GM12878 (cell line): Measurements from ENCODE around the gene SGPP2. TPM values are rescaled to one million over a fixed set of nuclear protein-coding genes. Genes with fewer than 3 reads are reported as not detected.

Source experiments
- ATAC-seq: fragments of 200-7000 bp; cut with Tn5 transposase; 3 replicates; pipeline ENCODE4 v1.9.1; 2020; ENCODE audit warnings: mild to moderate bottlenecking, moderate library complexity
- BruUV-seq: library from RNA; stranded (reverse); fragments of 400-500 nt; replicated peaks from 2 replicates; lab custom pipeline; 2021; lab: Mats Ljungman, UMichigan
- CTCF ChIA-PET: fragments of 300-600 bp; sonication (Branson Sonifier 250); formaldehyde crosslinking; extraction: SDS; loops from one replicate; lab custom pipeline; 2021; ENCODE audit warnings: inconsistent platforms; lab: Yijun Ruan, JAX
- POLR2A ChIA-PET: fragments of 350-600 bp; formaldehyde crosslinking; extraction: SDS; loops from one replicate; lab custom pipeline; 2021; ENCODE audit warnings: inconsistent platforms; lab: Charles Lee
- RAD21 ChIA-PET: fragments of 300-600 bp; sonication (Branson Sonifier 250); formaldehyde crosslinking; loops from one replicate; lab custom pipeline; 2023; ENCODE audit warnings: antibody characterized with exemption; ENCODE audit not compliant: unreplicated experiment; lab: Charles Lee
- SMC1A ChIA-PET: fragments of 300-600 bp; sonication (Branson Sonifier 250); formaldehyde crosslinking; loops from one replicate; lab custom pipeline; 2023; ENCODE audit not compliant: unreplicated experiment, uncharacterized antibody; lab: Charles Lee
- DNase-seq: peaks from one replicate; pipeline ENCODE4 v3.0.0-alpha.2; 2011; ENCODE audit warnings: low read depth, low spot score
- FAIRE-seq: peaks from 3 replicates; lab custom pipeline; 2011; peaks lifted over from hg19 to GRCh38; lab: Jason Lieb, UNC
- H2AFZ ChIP-seq: 2 replicates; pipeline ENCODE4 v1.6.0; 2011; ENCODE audit warnings: low read depth, low read length, control low read depth; ENCODE audit not compliant: control insufficient read depth
- H3K27ac ChIP-seq: 2 replicates; pipeline ENCODE4 v1.5.1; 2011; ENCODE audit warnings: control low read depth; ENCODE audit not compliant: control insufficient read depth, insufficient read depth
- H3K27me3 ChIP-seq, 2 experiments: replicated peaks in 1 of 2; 2 replicates each; pipeline versions ENCODE4 v1.6.0 to v1.6.1; 2011; ENCODE audit warnings: low read length in 1 of 2; ENCODE audit not compliant: control insufficient read depth in 2 of 2, insufficient read depth in 2 of 2
- H3K36me3 ChIP-seq, 2 experiments: 2 replicates each; pipeline ENCODE4 v1.5.1; 2011; ENCODE audit warnings: low read length in 1 of 2; ENCODE audit not compliant: control insufficient read depth in 2 of 2, insufficient read depth in 2 of 2
- H3K4me1 ChIP-seq: 2 replicates; pipeline ENCODE4 v1.6.1; 2011; ENCODE audit warnings: mild to moderate bottlenecking, low read length, moderate library complexity, mixed read lengths; ENCODE audit not compliant: control insufficient read depth, insufficient read depth
- H3K4me2 ChIP-seq: 2 replicates; pipeline ENCODE4 v1.6.0; 2011; ENCODE audit warnings: control low read depth; ENCODE audit not compliant: control insufficient read depth, insufficient read depth
- H3K4me3 ChIP-seq: fragments of 200-600 bp; sonication (generic); 2 replicates; pipeline ENCODE4 v1.5.1; 2016
- H3K79me2 ChIP-seq: 2 replicates; pipeline ENCODE4 v1.6.0; 2011; ENCODE audit warnings: low read length; ENCODE audit not compliant: control insufficient read depth, insufficient read depth
- H3K9ac ChIP-seq: 2 replicates; pipeline ENCODE4 v1.8.0; 2011; ENCODE audit warnings: low read length, control low read depth, mixed read lengths; ENCODE audit not compliant: control insufficient read depth, insufficient read depth
- H3K9me3 ChIP-seq: replicated peaks from 3 replicates; pipeline ENCODE4 v1.5.1; 2011; ENCODE audit warnings: mild to moderate bottlenecking, low read length; ENCODE audit not compliant: control insufficient read depth, insufficient read depth
- H4K20me1 ChIP-seq: 2 replicates; pipeline ENCODE4 v1.6.0; 2011; ENCODE audit not compliant: control insufficient read depth, insufficient read depth
- BCL11A ChIP-seq: IDR thresholded peaks from 2 replicates; pipeline ENCODE4 v1.6.1; 2011; ENCODE audit warnings: low read depth, low read length
- CREB1 ChIP-seq: IDR thresholded peaks from 2 replicates; pipeline ENCODE4 v1.6.1; 2012; ENCODE audit warnings: low read depth, mild to moderate bottlenecking, inconsistent platforms
- EGR1 ChIP-seq, 2 experiments: IDR thresholded peaks; 1 replicate in 1 of 2; 2 replicates in 1 of 2; pipeline ENCODE4 v1.6.1; 2011 to 2012; ENCODE audit warnings: low read depth in 2 of 2, low read length in 2 of 2, borderline replicate concordance in 1 of 2, mild to moderate bottlenecking in 1 of 2, moderate library complexity in 1 of 2
- KDM1A ChIP-seq: fragments of 200-600 bp; sonication (generic); IDR thresholded peaks from 2 replicates; pipeline ENCODE4 v1.6.1; 2016; ENCODE audit warnings: borderline replicate concordance
- KLF5 ChIP-seq: fragments of 450-650 bp; IDR thresholded peaks from 2 replicates; pipeline ENCODE4 v1.6.1; 2014; ENCODE audit warnings: mild to moderate bottlenecking; ENCODE audit not compliant: partially characterized antibody
- MEF2B ChIP-seq: fragments of 450-650 bp; IDR thresholded peaks from 2 replicates; pipeline ENCODE4 v1.6.1; 2018; ENCODE audit warnings: mild to moderate bottlenecking, moderate library complexity; ENCODE audit not compliant: partially characterized antibody, poor library complexity, severe bottlenecking
- MTA2 ChIP-seq: fragments of 450-650 bp; IDR thresholded peaks from 2 replicates; pipeline ENCODE4 v1.6.1; 2016; ENCODE audit warnings: low read depth, mild to moderate bottlenecking, moderate library complexity
- NRF1 ChIP-seq: conservative IDR thresholded peaks from 2 replicates; pipeline ENCODE4 v1.6.1; 2011; ENCODE audit warnings: mild to moderate bottlenecking, low read depth, low read length, improper control_type of control experiment
- PAX8 ChIP-seq: fragments of 450-650 bp; IDR thresholded peaks from 2 replicates; pipeline ENCODE4 v1.6.1; 2017; ENCODE audit warnings: mild to moderate bottlenecking, moderate library complexity
- POLR2A ChIP-seq: IDR thresholded peaks from 2 replicates; pipeline ENCODE4 v1.6.1; 2011; ENCODE audit warnings: low read depth, mild to moderate bottlenecking, low read length
- POLR2AphosphoS5 ChIP-seq: IDR thresholded peaks from 2 replicates; pipeline ENCODE4 v1.6.1; 2011; ENCODE audit warnings: mild to moderate bottlenecking, low read length, inconsistent platforms
- RAD51 ChIP-seq: fragments of 450-650 bp; IDR thresholded peaks from 2 replicates; pipeline ENCODE4 v1.6.1; 2016; ENCODE audit warnings: moderate library complexity, mild to moderate bottlenecking, inconsistent platforms
- SIX5 ChIP-seq: IDR thresholded peaks from 2 replicates; pipeline ENCODE4 v1.6.1; 2011; ENCODE audit warnings: mild to moderate bottlenecking, low read depth, low read length, moderate library complexity; ENCODE audit not compliant: severe bottlenecking
- SMARCA5 ChIP-seq: fragments of 450-650 bp; IDR thresholded peaks from 2 replicates; pipeline ENCODE4 v1.6.1; 2017; ENCODE audit warnings: mild to moderate bottlenecking
- TARDBP ChIP-seq: IDR thresholded peaks from 2 replicates; pipeline ENCODE4 v1.6.1; 2016; ENCODE audit warnings: borderline replicate concordance
- YBX1 ChIP-seq: fragments of 450-650 bp; IDR thresholded peaks from 2 replicates; pipeline ENCODE4 v1.6.1; 2016; ENCODE audit warnings: antibody characterized with exemption
- ZBED1 ChIP-seq: IDR thresholded peaks from 2 replicates; pipeline ENCODE4 v1.6.1; 2016; ENCODE audit warnings: borderline replicate concordance
- WGBS: methylation state at CpG from one replicate; pipeline ENCODE4 v1.1.6; 2016; ENCODE audit warnings: low lambda C conversion rate; ENCODE audit not compliant: insufficient replicate concordance, insufficient coverage; ENCODE audit errors: missing lambda C conversion rate; 5-methylcytosine and 5-hydroxymethylcytosine counted together
- in situ Hi-C: fragments of 300-500 bp; cut with MboI; formaldehyde crosslinking; loops from 9 replicates; pipeline ENCODE4 v1.14.3; 2018; ENCODE audit warnings: mixed read lengths
- intact Hi-C: fragments of 100-400 bp; cut with micrococcal nuclease; formaldehyde crosslinking; loops from one replicate; pipeline ENCODE4 v1.14.2; 2022; ENCODE audit not compliant: unreplicated experiment
- polyA plus RNA-seq, 11 experiments: library from polyadenylated mRNA; depleted of rRNA in 4 of 11; unstranded in 6 of 11; stranded (reverse) in 5 of 11; fragments of >200 nt; fragmentation: Nextera tagmentation in 4 of 11; fragmentation: Illumina TruSeq in 1 of 11; extraction: Ambion mirVana in 4 of 11; extraction: Trizol in 1 of 11; gene quantifications; 1 replicate in 1 of 11; 2 replicates in 10 of 11; pipeline versions ENCODE4 v1.2.1 to v1.2.3, GENCODE V29; 2011 to 2016; ENCODE audit warnings: inconsistent platforms in 2 of 11, missing spikeins in 2 of 11, low read depth in 1 of 11
- total RNA-seq, 4 experiments: library from RNA; depleted of rRNA in 3 of 4; stranded (reverse); fragments of >200 nt in 3 of 4; fragmentation: Illumina TruSeq in 1 of 4; extraction: Trizol in 1 of 4; gene quantifications; 2 replicates each; pipeline versions ENCODE4 v1.2.1 to v1.2.3, GENCODE V29; 2013 to 2021
- TF ChIP-seq, protein P1 (sequence below): IDR thresholded peaks from 2 replicates; pipeline ENCODE4 v1.6.1; 2011; ENCODE audit warnings: borderline replicate concordance, low read depth, mild to moderate bottlenecking, moderate library complexity, mixed read lengths, low read length; ENCODE audit not compliant: insufficient read depth; ENCODE audit errors: extremely low read length
- TF ChIP-seq, protein P2 (sequence below): fragments of 450-650 bp; IDR thresholded peaks from 2 replicates; pipeline ENCODE4 v1.6.1; 2017; ENCODE audit warnings: mild to moderate bottlenecking, moderate library complexity

SGPP2 gene
- total and polyA plus RNA-seq, 10 of the 15 experiments (the other 5 are each of a cell fraction or from before 2014, with no cell fraction given): 3.5 to 84.9 (median 13.1) TPM

GRCh38 chr2:222424729-222425671 lies 657 bp downstream of the SGPP2 start:
- ATAC-seq (peak; percentile 41), DNase-seq (no peak), FAIRE-seq (no peak)
- in situ Hi-C loops: loop anchor here (5.0 kb wide), 1 partner anchor 103 kb away; a partner anchor contains a TSS
- BruUV-seq: no TSS peak
- H2AFZ ChIP-seq: peak overlapping the region; percentile 74
- no peaks in the 10 kb centered on the region for H3K27me3 ChIP-seq
- ChIA-PET SMC1A (interaction anchor here (2.0 to 6.8 kb wide), 5 partner anchors 7 to 137 kb away, joined by 7 to 40 read pairs (median 18); no protein-coding TSS in a partner anchor), RAD21 (interaction anchor here (0.6 to 9.4 kb wide), 7 partner anchors 29 to 488 kb away, joined by 3 to 119 read pairs (median 4); a partner anchor contains a TSS), POLR2A (interaction anchor here (0.5 to 1.0 kb wide), 6 partner anchors 8 to 1435 kb away, joined by 3 to 10 read pairs (median 4); no protein-coding TSS in a partner anchor), CTCF (interaction anchor here (0.5 to 5.3 kb wide), 8 partner anchors 8 to 137 kb away, joined by 3 to 28 read pairs (median 5); a partner anchor contains a TSS)
- peak overlapping the region; percentile 72 for H3K9ac ChIP-seq
- H3K4me1 ChIP-seq: peaks cover 29% of the 10 kb centered on the region
- H3K79me2 ChIP-seq: peaks cover 62% of the 10 kb centered on the region
- peak overlapping the region; percentile 79 for H3K27ac ChIP-seq
- no peaks in the 10 kb centered on the region for H4K20me1 ChIP-seq
- H3K36me3 ChIP-seq: no peaks in the 10 kb centered on the region
- H3K4me3 ChIP-seq: peak overlapping the region; percentile 73
- peaks cover 8% of the 10 kb centered on the region for H3K9me3 ChIP-seq
- H3K4me2 ChIP-seq: peak overlapping the region; percentile 96
- intact Hi-C loops: loop anchor here (5.0 kb wide), 1 partner anchor 227 kb away; no protein-coding TSS in a partner anchor
- 2% methylated on average over 63 of the region's 74 CpGs for WGBS
- peak; percentile 33; the same call in 1 of the 2 replicates for TF ChIP-seq MTA2
- TF ChIP-seq NRF1: no peak
- no peak for TF ChIP-seq BCL11A
- TF ChIP-seq TARDBP: 0 out of 2 replicates have a peak, but pooled peaks have one; percentile 46
- peak; percentile 31; the same call in 1 of the 2 replicates for TF ChIP-seq SMARCA5
- no peak for TF ChIP-seq PAX8
- TF ChIP-seq, protein P1, sequence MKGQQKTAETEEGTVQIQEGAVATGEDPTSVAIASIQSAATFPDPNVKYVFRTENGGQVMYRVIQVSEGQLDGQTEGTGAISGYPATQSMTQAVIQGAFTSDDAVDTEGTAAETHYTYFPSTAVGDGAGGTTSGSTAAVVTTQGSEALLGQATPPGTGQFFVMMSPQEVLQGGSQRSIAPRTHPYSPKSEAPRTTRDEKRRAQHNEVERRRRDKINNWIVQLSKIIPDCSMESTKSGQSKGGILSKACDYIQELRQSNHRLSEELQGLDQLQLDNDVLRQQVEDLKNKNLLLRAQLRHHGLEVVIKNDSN: no peak
- peak in 1 of 2 experiments; percentile 73; a peak in 1 of 3 replicates for TF ChIP-seq EGR1 (IDR thresholded peaks at IDR 0.05; ENCODE audit: borderline replicate concordance in 1 of 2, low read depth in 2 of 2, low read length in 2 of 2)
- no peak for TF ChIP-seq SIX5
- TF ChIP-seq, protein P2, sequence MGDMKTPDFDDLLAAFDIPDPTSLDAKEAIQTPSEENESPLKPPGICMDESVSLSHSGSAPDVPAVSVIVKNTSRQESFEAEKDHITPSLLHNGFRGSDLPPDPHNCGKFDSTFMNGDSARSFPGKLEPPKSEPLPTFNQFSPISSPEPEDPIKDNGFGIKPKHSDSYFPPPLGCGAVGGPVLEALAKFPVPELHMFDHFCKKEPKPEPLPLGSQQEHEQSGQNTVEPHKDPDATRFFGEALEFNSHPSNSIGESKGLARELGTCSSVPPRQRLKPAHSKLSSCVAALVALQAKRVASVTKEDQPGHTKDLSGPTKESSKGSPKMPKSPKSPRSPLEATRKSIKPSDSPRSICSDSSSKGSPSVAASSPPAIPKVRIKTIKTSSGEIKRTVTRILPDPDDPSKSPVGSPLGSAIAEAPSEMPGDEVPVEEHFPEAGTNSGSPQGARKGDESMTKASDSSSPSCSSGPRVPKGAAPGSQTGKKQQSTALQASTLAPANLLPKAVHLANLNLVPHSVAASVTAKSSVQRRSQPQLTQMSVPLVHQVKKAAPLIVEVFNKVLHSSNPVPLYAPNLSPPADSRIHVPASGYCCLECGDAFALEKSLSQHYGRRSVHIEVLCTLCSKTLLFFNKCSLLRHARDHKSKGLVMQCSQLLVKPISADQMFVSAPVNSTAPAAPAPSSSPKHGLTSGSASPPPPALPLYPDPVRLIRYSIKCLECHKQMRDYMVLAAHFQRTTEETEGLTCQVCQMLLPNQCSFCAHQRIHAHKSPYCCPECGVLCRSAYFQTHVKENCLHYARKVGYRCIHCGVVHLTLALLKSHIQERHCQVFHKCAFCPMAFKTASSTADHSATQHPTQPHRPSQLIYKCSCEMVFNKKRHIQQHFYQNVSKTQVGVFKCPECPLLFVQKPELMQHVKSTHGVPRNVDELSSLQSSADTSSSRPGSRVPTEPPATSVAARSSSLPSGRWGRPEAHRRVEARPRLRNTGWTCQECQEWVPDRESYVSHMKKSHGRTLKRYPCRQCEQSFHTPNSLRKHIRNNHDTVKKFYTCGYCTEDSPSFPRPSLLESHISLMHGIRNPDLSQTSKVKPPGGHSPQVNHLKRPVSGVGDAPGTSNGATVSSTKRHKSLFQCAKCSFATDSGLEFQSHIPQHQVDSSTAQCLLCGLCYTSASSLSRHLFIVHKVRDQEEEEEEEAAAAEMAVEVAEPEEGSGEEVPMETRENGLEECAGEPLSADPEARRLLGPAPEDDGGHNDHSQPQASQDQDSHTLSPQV: no peak
- no peak for TF ChIP-seq YBX1
- TF ChIP-seq POLR2AphosphoS5: no peak
- TF ChIP-seq KLF5: no peak
- TF ChIP-seq RAD51: no peak
- TF ChIP-seq ZBED1: no peak
- TF ChIP-seq KDM1A: no peak
- TF ChIP-seq MEF2B: peak; percentile 48
- TF ChIP-seq CREB1: peak; percentile 81
- TF ChIP-seq POLR2A: 0 out of 2 replicates have a peak, but pooled peaks have one; percentile 24
